T-helper 9 cell (primary cell): ENCODE results near the gene SLX1A.
"Not testable (repeated sequence)": the region's sequence is repeated elsewhere in the genome, so short reads cannot be mapped to it uniquely, and the experiment has no call there.

ENCODE experiments used
- DNase-seq: peaks from one replicate; pipeline ENCODE4 v3.0.0-alpha.2; 2020

SLX1A gene

DNA sequence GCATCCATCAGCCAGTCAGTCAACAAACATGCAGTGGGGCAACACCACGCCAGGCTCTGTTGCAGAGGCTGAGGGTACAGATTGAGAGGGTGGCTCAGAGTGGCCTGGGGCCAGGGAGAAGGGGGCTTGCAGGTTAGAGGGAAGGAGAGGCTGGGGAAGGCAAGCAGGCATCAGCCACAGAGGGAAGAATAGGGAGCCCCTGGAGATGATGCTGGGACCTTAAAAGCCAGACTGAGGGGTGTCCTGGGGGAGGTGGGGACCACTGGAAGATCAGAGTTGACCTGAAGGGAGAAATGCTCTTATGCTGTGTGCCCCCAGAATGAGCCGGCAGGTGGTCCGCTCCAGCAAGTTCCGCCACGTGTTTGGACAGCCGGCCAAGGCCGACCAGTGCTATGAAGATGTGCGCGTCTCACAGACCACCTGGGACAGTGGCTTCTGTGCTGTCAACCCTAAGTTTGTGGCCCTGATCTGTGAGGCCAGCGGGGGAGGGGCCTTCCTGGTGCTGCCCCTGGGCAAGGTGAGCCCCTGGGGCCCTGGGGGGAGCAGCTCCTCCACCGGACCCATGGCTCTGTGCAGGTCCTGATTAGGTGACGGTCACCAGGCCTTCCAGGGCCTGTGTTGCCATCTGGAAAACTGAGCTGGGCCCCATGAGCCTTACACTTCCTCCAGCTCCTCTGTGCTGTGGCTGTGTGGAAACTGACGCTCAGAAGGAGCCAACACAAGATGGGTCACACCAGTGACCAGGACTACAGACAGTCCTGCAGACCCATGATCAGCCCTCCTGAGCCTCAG lies 8.6 kb upstream of the SLX1A start:
- DNase-seq = peak; percentile 11

DNA sequence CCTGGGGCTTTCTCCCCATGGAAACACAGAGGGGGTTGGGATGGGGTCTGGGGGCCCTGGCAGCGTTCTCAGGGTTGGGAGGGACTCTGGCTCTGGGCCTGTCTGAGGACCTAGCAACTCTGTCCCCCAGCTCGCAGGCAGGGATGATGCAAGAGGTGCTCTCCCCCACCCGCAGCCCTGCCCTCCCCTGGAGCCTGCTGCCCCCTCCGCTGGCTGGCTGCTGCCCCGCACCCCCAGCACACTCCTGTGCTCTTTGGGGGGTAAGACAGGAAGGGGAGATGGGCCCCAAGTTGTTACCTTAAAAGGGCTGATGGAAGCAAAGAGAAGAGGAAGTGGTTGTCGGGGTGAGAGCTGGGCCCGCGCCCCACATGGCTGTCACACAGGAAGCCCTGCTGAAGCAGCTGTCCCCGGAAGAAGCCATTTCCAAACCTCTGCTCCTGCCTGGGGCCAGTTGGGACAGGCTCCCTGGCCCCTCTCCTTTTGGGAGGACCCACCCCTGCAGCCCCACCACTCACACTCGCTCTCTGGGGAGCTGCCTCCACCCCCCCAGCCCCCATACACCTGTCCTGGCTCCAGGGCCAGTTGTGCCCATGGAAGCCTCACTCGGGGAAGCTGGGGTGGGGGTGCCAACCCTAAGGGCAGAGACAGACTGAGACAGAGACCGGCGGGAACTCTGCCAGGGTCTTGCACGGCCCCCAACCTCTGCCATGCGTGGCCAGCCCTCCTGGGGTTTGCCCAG lies 7.8 kb upstream of the SLX1A start:
- DNase-seq = peak; percentile 67

DNA sequence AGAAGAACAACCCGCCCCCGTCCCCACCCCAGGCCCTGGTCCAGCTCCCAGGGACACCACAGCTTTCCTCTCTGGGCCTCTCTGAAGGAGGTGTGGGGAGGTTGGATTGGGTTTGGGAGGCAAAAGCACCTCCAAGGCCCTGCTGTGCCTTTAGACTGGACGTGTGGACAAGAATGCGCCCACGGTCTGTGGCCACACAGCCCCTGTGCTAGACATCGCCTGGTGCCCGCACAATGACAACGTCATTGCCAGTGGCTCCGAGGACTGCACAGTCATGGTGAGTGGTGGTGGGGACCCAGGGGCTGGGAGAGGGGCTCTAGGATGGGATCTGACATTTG lies 7.3 kb upstream of the SLX1A start:
- no peak for DNase-seq

DNA sequence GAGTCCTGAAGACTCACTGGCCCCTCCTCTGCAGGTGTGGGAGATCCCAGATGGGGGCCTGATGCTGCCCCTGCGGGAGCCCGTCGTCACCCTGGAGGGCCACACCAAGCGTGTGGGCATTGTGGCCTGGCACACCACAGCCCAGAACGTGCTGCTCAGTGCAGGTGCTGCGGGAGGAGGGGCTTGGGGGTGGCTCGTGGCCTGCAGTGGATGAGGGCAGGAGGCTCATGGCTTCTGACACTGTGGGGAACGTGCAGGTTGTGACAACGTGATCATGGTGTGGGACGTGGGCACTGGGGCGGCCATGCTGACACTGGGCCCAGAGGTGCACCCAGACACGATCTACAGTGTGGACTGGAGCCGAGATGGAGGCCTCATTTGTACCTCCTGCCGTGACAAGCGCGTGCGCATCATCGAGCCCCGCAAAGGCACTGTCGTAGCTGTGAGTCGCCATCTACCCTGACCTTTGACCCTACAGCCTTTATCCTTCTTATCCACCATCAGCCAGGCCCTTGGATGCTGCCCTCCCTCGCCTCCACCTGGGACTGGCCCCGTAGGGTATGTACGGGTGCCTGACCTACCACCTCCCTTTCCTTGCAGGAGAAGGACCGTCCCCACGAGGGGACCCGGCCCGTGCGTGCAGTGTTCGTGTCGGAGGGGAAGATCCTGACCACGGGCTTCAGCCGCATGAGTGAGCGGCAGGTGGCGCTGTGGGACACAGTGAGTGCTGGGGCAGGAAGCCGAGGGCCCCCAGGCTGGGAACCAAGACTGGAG lies 6.7 kb upstream of the SLX1A start:
- DNase-seq = peak; percentile 93

DNA sequence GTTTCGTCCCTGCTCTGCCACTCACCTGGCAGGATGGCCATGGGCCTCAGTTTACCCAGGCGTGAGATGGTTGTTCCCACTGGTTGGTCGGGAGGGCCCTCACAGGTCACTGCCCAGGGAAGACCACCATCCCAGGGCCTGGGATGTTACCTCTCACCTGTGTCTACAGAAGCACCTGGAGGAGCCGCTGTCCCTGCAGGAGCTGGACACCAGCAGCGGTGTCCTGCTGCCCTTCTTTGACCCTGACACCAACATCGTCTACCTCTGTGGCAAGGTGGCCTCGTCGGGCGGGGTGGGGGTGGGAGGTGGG lies 6.2 kb upstream of the SLX1A start:
- no peak for DNase-seq

DNA sequence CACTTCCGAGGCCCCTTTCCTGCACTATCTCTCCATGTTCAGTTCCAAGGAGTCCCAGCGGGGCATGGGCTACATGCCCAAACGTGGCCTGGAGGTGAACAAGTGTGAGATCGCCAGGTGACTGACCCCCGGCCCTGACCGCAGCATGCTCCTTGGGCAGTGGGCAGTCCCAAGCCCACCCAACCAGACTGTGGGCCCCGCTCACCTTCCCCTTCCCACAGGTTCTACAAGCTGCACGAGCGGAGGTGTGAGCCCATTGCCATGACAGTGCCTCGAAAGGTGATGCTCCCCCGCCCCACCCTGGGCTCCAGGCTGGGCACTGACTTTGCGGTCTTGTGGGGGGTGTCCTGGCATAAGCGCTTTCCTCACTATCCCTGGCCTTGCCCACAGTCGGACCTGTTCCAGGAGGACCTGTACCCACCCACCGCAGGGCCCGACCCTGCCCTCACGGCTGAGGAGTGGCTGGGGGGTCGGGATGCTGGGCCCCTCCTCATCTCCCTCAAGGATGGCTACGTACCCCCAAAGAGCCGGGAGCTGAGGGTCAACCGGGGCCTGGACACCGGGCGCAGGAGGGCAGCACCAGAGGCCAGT lies 5.6 kb upstream of the SLX1A start:
- DNase-seq = no peak

DNA sequence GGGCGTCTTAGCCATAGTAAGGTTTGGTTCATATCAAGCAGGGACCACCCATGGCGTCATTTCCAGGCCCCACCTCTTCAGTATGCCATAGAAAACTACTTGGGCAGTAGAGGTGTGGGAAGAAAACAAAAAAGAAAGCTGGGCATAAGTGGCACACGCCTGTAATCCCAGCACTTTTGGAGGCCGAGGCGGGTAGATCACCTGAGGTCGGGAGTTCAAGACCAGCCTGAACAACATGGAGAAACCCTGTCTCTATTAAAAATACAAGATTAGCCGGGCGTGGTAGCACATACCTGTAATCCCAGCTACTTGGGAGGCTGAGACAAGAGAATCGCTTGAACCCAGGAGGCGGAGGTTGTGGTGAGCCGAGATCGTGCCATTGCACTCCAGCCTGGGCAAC lies 2.5 kb upstream of the SLX1A start:
- DNase-seq = not testable (repeated sequence)

DNA sequence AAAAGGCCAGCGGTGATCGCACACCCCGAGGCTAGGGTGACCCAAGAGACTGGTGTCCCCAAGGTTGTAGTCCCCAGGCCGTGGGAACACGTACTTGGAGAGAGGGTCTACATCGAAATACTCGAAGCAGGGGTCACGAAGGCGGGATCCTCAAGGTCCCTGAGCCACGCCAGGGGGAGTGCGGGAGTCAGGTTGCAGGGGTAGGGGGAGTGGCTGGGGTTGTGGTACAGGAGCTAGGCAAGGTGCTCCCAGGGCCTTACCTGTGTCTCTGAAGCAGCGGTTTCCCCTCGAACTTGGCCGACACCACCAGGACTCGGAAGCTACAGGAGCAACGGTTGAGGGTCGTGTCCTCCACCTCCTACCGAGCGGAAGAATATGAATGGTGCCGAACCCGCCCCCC lies 577 bp upstream of the SLX1A start:
- not testable (repeated sequence) for DNase-seq

DNA sequence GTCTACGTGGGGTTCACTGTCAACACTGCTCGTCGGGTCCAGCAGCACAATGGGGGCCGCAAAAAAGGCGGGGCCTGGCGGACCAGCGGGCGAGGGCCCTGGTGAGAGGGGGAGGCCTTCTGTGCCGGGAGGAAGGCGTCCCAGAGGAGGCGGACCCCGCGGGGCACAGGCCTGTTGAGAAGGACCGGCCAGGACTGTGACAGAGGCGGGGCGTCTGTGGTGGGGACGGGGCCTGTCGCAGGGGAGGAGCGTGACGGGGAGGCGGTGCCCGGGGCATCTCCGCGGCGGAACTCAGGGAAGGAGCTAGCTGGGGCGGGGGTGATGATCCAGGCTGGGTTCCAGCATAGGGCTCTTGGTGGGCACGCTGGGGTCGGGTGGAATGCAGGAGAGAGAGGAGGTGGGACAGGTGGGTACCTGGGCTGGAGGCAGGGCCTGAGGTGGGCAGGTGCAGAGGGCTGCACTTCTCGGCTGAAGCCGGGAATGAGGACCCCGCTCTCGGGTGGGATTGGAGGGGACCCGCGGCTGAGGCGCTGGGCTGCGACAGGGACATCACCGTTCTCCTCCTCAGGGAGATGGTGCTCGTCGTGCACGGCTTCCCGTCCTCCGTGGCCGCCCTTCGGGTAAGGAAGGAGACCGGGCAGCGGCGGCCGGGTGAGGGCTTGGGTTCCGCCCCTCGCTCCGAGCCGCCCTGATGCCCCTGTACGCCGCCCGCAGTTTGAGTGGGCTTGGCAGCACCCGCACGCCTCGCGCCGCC lies 674 bp downstream of the SLX1A start:
- DNase-seq = not testable (repeated sequence)

DNA sequence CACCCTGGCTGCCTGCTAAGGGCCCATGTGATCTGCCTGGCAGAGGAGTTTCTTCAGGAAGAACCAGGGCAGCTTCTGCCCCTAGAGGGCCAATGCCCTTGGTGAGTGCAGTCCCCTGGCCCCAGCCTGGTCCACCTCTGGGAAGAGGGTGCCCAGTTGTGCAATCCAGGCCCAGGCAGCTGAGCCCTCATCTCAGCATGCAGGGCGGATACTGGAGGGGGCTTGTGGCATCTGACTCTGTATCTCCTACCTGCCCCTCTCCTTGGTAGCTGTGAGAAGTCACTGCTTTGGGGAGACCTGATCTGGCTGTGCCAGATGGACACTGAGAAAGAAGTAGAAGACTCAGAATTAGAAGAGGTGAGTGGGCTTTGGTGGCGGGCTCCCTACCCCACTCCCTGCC lies 3.3 kb downstream of the SLX1A start:
- not testable (repeated sequence) for DNase-seq

DNA sequence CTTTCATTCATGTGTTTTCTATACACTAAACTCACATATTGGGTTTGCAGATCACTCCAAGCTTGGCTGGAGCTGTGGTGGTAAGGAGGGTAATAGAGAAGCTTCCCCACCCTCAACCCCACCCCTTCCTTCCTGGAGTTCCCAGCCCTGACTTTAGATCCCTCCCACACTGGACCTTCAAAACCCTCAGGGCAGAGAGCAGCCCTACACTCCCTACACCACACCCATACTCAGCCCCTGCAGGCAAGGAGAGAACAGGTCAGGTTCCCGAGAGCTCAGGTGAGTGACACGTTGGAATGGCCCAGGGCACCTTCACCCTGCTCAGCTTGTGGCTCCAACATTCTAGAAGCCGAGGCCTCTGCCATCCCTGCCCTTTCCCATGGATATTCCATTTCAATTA lies 5.4 kb downstream of the SLX1A start, which contains the start of gene SULT1A3:
SULT1A3 (plus strand) TSS at position 207 of the 400 bp plus-strand sequence. CDS start 1,474 bp downstream, outside the sequence.
- DNase-seq = not testable (repeated sequence)

DNA sequence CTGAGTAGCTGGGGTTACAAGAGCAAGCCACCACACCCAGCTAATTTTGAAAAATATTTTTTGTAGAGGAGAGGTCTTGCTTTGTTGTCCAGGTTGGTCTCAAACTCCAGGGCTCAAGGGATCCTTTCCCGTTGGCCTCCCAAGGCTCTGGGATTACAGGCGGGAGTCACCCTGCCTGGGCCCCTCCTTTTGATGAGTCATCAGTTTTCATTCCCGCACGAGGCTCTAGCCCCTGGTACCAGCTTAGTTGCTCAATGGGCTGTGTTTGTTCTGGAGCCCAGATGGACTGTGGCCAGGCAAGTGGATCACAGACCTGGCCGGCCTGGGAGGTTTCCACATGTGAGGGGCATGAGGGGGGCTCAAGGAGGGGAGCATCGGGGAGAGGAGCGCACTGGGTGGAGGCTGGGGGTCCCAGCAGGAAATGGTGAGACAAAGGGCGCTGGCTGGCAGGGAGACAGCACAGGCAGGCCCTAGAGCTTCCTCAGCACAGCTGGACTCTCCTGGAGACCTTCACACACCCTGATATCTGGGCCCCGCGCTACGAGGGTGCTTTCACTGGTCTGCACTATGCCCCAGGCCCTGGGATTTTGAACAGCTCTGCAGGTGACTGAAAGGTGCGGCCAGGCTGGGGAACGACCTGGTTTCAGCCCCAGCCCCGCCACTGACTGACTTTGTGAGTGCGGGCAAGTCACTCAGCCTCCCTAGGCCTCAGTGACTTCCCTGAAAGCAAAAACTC lies 6.1 kb downstream of the SLX1A start:
- DNase-seq = not testable (repeated sequence)

DNA sequence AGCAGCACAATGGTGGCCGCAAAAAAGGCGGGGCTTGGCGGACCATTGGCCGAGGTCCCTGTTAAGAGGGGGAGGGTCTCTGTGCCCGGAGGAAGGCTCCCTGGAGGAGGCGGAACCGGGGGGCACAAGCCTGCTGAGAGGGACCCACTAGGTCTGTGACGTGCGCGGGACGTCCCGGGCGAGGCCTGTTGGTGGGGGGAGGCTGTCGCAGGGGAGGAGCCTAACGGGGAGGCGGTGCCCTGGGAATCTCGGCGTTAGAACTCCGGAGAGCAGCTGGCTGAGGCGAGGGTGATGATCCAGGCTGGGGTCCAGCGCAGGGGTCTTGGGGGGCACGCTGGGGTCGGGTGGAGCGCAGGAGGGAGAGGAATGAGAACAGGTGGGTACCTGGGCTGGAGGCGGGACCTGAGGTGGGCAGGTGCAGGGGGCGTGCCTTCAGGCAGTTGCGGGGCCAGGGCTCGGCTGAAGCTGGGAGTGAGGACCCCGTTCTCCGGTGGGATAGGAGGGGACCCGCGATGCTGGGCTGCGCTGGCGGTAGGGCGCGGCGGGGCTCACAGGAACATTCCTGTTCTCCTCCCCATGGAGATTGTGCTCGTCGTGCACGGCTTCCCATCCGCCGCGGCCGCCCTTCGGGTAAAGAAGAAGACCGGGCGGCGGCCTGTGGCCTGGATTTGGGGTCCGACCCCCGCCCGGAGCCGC lies 12.0 kb downstream of the SLX1A start:
- not testable (repeated sequence) for DNase-seq

DNA sequence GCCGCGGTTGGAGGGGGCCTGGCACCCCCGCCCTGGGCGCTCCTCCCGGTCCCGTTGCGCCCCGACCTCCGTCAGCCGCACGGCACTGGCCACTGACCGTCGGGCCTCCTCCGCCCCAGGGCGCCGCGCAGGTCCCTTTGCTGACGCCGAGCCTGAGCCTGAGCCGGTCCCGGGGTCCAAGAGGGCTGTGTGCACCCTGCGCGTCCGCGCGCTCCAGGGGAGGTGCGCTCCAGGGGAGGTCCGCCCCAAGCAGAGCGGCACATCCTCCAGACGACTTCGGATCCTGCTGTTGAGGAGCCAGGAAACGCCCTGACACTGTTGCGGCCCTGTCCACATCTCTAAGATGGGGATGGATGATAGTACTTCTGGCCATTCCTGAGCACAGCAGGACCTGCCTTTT lies 12.6 kb downstream of the SLX1A start:
- DNase-seq = not testable (repeated sequence)

DNA sequence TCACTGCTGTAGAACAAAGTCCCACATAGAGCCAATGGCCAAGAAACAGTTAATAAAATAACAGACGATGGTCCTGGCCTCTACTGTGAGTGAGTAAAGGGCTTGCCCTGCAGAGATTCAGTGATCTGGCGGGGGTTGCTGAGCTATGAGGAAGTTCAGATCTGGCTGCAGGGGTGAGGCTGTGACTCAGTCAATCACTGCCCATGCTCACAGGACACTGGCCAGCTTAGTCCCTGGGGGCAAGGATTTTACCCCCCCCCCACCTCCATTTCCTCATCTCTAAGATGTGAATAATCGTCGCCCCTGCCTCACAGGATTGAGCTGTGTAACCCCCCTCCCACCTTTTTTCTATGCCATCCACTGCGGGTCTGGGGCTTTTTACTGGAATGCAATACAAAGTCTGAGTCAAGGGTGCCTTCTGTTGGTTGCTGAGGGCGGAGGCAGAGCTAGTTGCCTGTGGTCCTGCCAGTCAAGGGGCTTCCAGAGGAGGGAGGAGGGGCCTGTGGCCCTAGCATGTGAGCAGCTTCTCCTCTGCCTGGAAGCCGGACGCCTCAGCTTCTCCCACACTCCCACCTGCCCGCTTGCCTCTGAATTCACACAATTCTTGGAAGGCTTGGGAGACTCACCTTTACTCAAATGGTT lies 13.5 kb downstream of the SLX1A start:
- not testable (repeated sequence) for DNase-seq

DNA sequence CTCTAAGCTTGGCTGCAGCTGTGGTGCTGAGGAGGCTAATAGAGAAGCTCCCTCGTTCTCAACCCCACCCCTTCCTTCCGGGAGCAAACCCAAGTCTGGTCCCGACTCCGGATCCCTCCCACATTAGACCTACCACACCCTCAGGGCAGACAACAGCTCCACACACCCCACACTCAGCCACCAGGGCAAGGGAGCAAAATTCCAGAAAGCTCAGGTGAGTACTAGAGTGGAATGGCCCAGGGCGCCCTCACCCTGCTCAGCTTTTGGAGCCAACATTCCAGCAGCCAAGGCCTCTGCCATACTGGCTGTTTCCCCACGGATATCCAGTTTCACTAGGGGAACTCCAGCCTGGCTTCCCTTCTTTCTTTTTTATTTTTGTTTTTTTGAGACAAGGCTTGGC lies 15.4 kb downstream of the SLX1A start:
- DNase-seq = peak; percentile 37

DNA sequence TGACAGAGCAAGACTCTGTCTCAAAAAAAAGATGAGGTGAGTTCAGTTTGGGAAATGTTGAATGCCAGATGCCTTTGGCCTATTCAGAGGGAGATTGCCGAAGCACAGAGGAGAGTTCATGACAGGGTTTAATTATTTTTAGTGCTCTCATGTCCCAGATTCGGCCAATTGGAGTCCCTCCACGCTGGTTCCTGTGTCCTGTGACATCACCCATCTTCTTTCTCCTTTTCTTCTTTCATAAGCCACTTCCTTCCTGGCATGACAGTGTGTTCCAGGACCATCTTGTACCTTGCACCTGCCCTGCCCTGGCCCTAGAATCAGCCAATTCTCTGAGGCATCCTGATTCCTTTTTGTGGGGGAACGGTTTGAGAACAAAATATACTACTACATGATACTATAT lies 17.7 kb downstream of the SLX1A start:
- DNase-seq = not testable (repeated sequence)

DNA sequence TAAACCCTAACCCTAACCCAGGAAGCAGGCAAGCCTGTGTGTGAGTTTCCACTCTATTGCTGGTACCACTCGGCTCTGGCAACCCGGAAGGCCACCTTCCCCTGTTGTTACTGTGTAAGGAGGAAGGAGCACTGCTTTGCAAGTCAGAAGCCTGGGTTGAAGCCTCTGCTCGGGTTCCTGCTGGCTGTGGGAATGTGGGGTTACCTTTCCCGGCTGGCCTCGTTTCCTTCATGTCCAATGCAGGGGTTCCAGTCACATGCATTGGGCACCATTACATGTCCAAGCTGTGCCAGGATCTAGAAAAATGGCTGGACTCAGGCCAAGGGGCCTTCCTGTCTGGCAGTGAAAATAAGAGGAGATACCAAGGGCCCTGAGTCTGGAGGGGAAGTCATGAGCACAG lies 23.4 kb downstream of the SLX1A start:
- DNase-seq = not testable (repeated sequence)
